HCT116 (cell line): ENCODE measurements around the gene WDR72.

Experiments
- CBX3 ChIP-seq: IDR thresholded peaks from 2 replicates; pipeline ENCODE4 v1.6.1; 2012; ENCODE audit warnings: low read depth
- EGR1 ChIP-seq: IDR thresholded peaks from 2 replicates; pipeline ENCODE4 v1.6.1; 2012; ENCODE audit warnings: low read depth
- EZH2 ChIP-seq: fragments of 200-600 bp; sonication (generic); IDR thresholded peaks from 2 replicates; pipeline ENCODE4 v1.6.1; 2017; ENCODE audit warnings: antibody characterized with exemption, mixed run types
- REST ChIP-seq: IDR thresholded peaks from 2 replicates; pipeline ENCODE4 v1.6.1; 2012; ENCODE audit warnings: low read depth
- SP1 ChIP-seq: IDR thresholded peaks from 2 replicates; pipeline ENCODE4 v1.6.1; 2012; ENCODE audit warnings: low read depth
- ZNF274 ChIP-seq: fragments of 200-500 bp; sonication (Bioruptor generic); IDR thresholded peaks from 2 replicates; pipeline ENCODE4 v1.6.1; 2014; ENCODE audit warnings: mild to moderate bottlenecking, low read depth, low read length, inconsistent platforms
- TF ChIP-seq, protein P1 (sequence below), 3 experiments: fragments of 200-600 bp in 1 of 3; sonication (generic) in 1 of 3; IDR thresholded peaks in 2 of 3; conservative IDR thresholded peaks in 1 of 3; 2 replicates each; pipeline ENCODE4 v1.5.1; 2012 to 2017; ENCODE audit warnings: low read depth in 2 of 3, low read length in 2 of 3, antibody characterized with exemption in 1 of 3, borderline replicate concordance in 1 of 3, control low read depth in 1 of 3, mild to moderate bottlenecking in 1 of 3, mixed read lengths in 1 of 3, mixed run types in 1 of 3, moderate library complexity in 1 of 3; ENCODE audit not compliant: insufficient read depth in 1 of 3
- TF ChIP-seq, protein P2 (sequence below): IDR thresholded peaks from 2 replicates; pipeline ENCODE4 v1.6.1; 2012

- TF ChIP-seq, protein P1, sequence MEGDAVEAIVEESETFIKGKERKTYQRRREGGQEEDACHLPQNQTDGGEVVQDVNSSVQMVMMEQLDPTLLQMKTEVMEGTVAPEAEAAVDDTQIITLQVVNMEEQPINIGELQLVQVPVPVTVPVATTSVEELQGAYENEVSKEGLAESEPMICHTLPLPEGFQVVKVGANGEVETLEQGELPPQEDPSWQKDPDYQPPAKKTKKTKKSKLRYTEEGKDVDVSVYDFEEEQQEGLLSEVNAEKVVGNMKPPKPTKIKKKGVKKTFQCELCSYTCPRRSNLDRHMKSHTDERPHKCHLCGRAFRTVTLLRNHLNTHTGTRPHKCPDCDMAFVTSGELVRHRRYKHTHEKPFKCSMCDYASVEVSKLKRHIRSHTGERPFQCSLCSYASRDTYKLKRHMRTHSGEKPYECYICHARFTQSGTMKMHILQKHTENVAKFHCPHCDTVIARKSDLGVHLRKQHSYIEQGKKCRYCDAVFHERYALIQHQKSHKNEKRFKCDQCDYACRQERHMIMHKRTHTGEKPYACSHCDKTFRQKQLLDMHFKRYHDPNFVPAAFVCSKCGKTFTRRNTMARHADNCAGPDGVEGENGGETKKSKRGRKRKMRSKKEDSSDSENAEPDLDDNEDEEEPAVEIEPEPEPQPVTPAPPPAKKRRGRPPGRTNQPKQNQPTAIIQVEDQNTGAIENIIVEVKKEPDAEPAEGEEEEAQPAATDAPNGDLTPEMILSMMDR (IDR thresholded peaks at IDR 0.05 in 2 of 3, conservative IDR thresholded peaks at IDR 0.05 in 1 of 3; ENCODE audit: borderline replicate concordance in 1 of 3, insufficient read depth in 1 of 3, low read depth in 2 of 3, low read length in 2 of 3), result no peak
- TF ChIP-seq, protein P2, sequence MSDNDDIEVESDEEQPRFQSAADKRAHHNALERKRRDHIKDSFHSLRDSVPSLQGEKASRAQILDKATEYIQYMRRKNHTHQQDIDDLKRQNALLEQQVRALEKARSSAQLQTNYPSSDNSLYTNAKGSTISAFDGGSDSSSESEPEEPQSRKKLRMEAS, result no peak
- TF ChIP-seq SP1 (no peak), EGR1 (no peak), CBX3 (no peak), EZH2 (no peak), ZNF274 (no peak), REST (no peak)
Measured at GRCh38 chr15:53670701-53671100, 88.8 kb downstream of the WDR72 start.
